ENCODE results near the gene CYYR1.

DNA sequence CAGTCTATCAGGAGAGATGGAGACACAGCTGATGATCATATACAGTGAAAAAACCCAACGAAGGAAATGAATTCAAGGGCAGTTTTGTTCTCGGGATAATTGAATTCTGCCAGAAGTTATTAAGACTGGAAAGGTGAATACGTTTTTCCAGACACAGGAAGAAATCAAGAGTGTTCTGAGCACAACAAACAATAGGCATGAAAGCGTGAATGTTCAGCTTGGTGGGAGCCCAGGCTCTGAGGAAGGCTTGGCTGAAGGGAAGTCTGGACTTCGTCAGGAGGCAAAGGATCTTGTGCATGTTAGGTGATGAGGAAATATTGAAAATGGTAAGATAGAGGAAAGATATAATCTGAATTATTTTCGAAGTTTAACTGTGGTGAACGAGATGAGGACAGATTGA lies 50.4 kb downstream of the CYYR1 start:
- TF ChIP-seq CTCF (IDR thresholded peaks at IDR 0.05 in 2 of 3, conservative IDR thresholded peaks at IDR 0.05 in 1 of 3; ENCODE audit: borderline replicate concordance in 1 of 3, insufficient read depth in 1 of 3, low read depth in 2 of 3, low read length in 2 of 3) (no peak), POLR2A (IDR thresholded peaks at IDR 0.05; ENCODE audit: borderline replicate concordance, extremely low read depth, insufficient read depth, insufficient read length) (no peak), TCF7L2 (IDR thresholded peaks at IDR 0.05; ENCODE audit: borderline replicate concordance, extremely low read depth, insufficient read depth, insufficient read length) (no peak)
- TF ChIP-seq, protein P1, sequence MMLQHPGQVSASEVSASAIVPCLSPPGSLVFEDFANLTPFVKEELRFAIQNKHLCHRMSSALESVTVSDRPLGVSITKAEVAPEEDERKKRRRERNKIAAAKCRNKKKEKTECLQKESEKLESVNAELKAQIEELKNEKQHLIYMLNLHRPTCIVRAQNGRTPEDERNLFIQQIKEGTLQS (IDR thresholded peaks at IDR 0.05): no peak
